NCI-H146 (cell line): ENCODE measurements around the gene NUP98.
"Not testable (repeated sequence)": the region's sequence is repeated elsewhere in the genome, so short reads cannot be mapped to it uniquely, and the experiment has no call there.

Source experiments
- DNase-seq: peaks from one replicate; lab custom pipeline; 2025; lab: John Stamatoyannopoulos, UW

Gene NUP98

DNA sequence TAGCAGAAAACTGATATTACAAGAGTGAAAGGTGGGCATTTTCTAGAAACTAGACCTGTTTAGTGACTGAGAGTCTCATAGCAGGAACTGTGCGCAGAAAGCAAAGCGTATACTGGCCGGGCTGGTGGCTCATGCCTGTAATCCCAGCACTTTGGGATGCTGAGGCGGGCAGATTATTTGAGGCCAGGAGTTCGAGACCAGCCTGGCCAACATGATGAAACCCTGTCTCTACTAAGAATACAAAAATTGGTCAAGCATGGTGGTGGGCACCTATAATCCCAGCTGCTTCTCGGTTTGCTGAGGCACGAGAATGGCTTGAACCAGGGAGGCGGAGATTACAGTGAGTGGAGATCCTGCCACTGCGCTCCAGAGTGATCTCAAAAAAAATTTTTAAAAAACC lies 1.8 kb upstream of the NUP98 start:
- DNase-seq = no peak

DNA sequence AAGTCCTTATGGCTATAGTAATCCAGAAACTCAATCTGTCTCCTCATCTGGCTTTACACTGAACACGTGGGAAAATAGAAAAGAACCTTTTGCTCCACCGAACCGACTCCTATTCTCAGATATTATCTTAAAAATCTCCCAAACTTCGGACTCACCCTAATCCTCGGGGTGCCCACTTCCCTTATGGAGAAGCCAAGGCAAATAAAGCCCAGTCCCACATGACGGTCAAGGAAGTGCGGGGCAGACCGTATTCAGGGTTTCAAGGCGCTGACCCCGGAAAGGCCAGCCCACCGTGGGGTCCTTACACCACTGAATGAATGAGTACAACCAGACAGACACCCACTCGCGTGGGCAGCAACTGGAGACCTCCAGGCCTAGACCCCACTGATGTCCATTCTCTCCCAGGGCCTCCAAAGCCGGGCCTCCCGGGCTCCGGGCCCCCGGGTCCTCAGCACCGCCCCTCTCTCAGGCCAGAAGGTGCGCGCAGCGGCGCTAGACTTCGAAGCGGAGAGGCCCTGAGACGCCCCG lies 489 bp downstream of the NUP98 start:
- peak; percentile 66 for DNase-seq

DNA sequence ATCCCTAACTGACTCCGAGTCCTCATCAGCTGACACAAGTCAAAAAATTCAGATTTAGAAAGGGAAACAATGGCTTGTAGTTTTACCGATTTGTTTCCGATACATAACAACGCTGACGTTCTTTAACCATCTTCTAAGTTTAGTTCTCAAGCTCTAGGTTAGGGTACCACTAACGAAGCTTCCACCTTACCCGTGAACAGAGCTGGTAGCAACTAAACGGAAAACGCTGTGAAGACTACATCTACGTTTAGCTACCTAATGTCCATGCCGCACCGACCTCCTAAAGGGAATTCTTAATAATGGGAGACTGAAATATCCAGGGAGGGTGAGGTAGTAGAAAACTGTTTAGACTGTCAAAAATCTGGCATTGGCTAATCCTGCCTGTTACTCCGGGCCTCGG lies 1.0 kb downstream of the NUP98 start:
- DNase-seq = no peak

DNA sequence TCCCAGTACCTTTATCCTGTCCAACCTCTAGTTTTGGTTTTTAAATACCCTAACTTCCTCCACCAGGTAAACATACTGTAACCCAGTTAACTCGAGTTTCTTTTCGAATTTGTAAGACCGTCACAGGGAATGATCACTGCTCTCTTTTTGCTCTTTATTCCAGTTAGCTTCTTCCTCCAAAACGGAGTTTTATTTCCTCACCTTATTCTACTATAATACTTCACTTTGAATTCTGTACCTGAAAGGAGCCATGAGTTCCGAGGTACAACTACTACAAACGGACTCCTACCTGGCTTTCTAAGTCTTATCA lies 1.4 kb downstream of the NUP98 start:
- no peak for DNase-seq

DNA sequence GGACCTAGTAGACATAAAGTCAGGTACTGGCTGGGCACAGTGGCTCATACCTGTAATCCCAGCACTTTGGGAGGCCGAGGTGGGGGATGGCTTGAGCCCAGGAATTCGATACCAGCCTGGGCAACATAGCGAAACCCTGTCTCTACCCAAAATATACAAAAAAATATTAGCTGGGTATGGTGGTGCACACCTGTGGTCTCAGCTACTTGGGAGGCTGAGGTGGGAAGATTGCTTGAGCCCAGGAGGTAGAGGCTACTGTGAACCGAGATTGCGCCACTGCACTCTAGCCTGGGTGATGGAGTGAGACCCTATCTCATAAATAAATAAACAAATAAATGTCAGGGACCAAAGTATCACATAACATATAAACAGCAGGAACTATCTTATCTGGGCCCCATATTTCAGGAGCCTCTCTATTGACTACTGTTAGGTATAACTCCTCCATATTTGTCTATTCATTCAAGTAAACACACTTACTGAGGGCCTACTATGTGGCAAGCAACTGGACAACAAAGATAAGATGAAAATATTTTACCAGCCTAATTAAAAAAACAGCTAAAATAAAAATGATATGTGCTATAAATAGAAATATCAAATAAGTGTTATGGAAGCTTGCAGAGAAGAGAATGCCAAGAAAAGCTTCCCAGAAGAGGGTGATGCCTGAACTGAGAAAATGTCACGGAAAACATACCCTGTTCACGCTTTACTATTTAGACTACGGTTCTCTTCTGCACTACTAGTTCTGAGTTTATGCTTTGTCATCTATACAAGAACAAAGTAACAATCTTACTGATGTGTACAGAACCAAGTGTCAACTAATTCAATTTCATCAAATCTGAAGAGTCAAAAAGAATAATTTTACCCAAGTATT lies 2.0 kb downstream of the NUP98 start:
- DNase-seq = no peak

DNA sequence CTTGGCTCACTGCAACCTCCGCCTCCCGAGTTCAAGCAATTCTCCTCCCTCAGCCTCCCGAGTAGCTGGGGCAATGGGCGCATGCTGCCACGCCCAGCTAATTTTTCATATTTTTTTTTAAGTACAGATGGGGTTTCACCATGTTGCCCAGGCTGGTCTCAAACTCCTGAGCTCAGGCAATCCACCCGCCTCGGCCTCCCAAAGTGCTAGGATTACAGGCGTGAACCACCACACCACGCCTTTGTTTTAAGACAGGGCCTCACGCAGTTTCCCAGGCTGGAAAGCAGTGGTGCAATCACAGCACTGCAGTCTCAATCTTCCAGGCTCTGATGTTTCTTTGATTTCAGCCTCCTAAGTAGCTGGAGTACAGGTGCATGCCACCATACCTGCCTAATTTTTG lies 3.0 kb downstream of the NUP98 start:
- DNase-seq = not testable (repeated sequence)

DNA sequence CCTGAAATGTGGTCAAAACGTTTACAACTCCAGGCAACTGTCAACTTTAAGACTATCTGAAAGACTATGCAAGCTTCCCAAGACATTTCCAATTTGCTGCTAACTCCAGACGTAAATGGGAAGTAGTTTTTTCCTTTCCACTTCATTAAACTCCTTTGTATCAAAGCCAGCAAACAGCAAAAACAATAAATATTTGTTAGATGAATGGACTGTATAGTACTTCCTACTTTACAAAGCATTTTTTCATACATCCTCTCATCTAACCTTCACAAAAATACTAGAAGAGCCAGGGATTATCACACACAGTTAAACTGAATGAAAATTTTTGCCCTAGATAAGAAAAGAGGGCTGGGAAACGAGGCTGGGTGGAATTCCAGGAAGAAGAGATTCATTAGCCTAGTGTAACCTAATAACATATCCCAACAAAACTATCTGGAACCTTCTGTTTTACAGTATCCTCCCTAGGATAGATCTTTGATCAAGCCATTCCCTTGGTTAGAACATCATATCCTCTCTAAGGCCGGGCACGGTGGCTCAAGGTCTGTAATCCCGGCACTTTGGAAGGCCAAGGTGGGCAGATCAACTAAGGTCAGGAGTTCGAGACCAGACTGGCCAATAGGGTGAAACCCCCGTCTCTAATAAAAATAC lies 10.4 kb downstream of the NUP98 start:
- DNase-seq = no peak

DNA sequence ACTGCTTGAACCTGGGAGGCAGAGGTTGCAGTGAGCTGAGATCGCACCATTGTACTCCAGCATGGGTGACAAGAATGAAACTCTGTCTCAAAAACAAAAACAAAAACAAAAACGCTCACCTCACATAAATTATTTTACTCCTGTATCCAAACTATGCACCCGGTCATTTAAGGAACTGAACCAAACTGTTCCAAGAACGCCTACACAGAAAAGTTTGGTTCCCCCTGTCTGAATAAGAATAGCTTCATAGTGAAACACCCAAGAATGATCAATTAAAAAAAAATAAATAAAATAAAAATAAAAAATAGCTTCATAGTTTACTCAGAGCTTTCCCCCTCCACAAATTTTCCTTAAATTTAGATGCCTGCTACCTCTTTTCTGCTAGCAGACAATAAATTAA lies 13.7 kb downstream of the NUP98 start:
- no peak for DNase-seq

DNA sequence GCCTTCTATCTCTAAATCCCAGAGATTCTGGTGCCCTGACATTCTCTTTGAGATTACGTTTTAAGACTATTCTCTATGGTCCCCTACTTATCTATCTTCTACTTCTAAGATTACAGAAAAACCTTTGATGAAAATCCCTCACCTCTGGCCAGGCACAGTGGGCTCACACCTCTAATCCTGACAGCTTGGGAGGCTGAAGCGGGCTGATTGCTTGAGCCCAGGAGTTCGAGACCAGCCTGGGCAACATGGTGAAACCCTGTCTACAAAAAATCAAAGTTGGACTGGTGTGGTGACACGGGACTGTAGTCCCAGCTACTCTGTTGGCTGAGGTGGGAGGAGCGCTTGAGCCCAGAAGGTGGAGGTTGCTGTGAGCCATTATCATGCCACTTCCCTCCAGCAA lies 14.4 kb downstream of the NUP98 start:
- no peak for DNase-seq

DNA sequence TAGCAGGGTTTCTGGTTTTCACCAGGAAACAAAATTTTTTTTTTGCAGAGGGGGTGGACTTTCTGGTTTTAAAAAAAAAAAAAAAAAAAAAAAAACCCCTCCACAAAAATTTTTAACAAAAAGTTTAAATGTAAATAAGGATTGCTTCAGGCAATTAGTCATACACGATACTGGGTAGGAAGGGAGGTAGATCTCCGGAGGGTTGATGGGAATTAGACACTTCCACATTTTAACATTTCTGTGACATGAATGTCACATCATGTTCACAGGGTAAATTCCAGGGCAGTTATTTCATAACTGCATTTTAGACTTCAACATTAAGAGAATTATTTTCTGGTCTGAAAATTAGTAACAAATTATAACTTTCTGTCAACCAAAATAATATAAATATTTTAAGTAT lies 15.9 kb downstream of the NUP98 start:
- DNase-seq = no peak

DNA sequence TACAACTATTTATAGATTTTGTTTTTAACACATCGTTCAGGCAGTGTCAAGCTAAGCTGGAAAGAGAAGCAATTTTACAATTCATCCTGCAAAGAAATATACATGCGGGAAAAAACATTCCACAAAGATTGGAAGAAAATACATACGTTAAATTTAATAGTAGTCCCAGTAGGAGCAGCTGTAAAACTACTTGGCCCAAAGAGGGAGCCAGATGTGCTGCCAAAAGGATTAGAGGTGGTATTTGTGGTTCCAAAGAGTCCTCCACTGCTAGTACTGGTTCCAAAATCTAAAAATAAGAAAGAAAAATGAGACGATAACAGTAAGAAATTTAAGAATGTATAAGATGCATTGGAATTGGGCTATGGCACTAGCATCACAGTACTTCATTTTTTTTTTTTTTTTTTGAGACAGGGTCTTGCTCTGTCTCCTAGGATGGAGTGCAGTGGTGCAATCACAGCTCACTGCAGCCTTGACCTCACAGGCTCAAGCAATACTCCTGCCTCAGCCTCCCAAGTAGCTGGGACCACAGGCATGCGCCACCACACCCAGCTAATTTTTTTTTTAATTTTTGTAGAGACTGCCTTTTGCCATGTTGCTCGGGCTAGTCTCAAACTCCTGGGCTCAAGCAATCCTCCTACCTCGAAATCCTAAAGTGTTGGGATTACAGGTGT lies 21.5 kb downstream of the NUP98 start:
- no peak for DNase-seq

DNA sequence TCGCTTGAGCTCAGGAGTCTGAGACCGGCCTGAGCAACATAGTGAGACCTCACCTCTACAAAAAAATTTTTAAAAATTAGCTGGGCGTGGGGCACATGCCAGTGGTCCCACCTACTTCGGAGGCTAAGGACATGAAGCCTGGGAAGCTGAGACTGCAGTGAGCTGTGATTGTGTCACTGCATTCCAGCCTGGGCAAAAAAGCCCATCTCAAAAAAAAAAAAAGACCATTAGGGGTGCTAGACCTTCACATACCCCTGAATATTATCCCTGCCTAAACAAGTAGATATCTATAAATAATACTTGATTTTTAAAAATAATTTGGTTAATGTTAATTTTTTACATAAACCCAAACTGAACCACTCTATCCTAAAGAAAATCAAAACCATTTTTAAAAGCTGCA lies 24.2 kb downstream of the NUP98 start:
- DNase-seq = no peak

DNA sequence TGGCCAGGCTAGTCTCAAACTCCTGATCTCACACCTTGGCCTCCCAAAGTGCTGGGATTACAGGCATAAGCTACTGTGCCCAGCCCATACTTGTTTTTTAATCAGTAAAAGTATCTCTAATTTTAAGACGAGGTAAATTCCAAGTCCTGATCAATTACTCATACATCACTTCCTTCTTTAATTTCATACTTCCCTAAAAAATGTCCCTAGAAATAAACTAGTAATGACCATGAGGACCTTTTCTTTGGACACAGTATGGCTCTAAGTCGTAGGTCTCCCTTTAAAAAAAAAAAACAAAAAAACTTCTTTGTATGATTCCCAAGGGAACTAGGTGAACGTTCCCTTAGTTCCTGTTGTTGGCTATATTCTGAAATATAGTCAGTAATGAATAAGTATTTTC lies 29.8 kb downstream of the NUP98 start:
- DNase-seq = no peak

DNA sequence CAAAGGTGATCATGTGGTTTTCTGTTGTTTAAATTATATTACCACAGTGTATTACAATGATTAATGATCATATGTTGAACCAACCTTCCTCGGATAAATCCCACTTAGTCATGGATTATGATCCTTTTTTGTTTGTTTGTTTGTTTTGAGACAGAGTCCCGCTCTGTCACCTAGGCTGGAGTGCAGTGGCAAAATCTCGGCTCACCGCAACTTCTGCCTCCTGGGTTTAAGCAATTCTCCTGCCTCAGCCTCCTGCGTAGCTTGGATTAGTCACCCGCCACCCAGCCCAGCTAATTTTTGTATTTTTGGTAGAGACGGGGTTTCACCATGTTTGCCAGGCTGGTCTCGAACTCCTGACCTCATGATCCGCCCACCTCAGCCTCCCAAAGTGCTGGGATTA lies 30.5 kb downstream of the NUP98 start:
- not testable (repeated sequence) for DNase-seq

DNA sequence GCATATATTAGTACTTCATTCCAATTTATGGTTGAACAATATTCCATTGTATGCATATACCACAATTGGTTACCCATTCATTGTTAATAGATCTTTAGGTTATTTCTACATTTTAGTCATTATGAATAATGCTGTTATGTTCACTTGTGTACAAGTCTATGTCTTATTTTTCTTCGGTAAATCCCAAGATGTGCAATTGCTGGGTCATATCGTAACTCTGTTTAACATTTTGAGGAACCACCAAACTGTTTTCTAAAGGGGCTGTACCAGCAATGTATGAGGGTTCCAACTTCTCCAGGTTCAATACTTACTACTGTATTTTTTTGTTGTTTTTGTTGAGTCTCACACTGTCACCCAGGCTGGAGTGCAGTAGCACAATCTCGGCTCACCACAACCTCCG lies 33.1 kb downstream of the NUP98 start:
- DNase-seq = no peak

DNA sequence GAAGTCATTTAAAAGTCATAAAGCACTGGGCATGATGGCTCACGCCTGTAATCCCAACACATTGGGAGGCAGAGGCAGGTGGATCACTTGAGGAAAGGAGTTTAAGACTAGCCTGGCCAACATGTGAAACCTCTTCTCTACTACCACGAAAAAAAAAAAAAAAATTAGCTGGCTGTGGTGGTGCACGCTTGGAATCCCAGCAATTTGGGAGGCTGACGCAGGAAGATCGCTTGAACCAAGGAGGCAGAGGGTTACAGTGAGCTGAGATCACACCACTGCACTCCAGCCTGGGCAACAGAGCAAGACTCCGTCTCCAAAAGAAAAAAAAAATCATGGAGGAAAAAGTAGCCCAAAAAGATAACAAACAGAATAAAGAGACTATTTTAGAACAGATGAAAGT lies 42.2 kb downstream of the NUP98 start:
- DNase-seq = no peak

DNA sequence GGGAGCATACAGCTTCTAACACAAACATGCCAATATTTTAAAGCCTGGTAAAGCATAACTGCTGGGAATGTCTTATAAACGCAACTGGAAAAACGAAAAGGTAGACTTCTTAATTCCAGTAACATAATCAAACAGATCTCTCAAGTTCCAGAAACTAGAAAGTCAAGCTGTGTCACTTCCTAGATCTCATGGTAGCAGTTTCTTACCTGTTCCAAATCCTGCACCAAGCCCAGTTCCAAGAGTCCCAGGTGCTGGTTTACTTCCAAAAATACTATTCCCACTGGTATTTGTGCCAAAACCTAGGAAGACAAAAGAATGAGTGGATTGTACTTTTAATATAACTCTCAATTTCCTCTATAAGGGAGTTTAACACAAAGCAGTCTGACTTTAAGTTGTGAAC lies 44.2 kb downstream of the NUP98 start:
- DNase-seq = no peak

DNA sequence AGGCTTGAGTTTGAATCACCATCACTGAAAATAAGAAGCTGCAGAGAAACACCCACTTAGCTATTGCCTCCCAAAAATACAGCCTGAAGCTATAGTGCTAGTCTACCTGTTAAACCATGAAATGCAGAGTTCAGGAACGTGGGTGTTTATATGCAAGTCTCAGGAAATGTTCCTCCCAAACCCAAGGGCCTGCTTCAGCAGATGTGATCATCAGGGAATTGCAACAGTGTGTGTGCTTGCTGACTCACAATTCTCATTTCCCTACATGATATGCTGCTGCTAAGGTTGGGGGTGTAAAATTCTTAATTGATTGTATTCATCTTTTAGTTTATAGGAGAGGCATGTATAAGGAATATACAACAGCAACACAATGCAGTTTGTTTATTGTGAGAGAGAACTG lies 49.6 kb downstream of the NUP98 start:
- DNase-seq = no peak

DNA sequence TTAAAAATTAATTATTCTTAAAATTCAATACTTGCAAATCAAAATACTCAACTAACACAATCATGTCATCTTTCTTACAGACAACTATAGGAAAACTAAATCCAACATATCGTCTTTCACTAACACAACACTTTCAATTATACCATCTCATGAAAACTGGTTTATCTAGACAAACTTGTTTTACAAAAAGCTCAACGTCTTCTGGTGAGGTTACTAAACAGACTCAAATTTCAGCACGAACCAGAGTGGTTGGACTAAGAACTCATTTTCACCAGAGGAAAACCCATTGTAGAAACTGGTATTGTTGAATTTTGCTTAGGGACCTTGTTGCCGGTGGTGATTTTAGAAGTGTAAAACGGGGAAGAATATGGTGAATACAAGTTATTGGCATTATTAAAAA lies 52.2 kb downstream of the NUP98 start:
- DNase-seq = no peak

DNA sequence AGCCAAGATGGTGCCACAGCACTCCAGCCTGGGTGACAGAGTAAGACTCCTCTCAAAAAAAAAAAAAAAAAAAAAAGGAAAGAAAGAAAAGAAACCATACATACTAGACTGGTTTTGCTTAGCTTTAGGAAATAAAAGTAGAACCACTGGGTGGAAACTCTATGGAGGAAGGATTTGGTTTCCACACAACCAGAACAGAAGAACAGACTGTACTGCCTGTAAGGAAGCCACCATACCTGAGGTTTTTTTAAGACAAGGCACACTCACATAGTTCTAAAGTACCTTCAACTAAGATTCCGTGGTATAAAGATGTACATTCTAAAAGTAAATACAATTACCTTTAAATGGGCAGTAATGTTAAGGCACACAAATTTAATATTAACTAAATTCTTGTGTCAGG lies 58.6 kb downstream of the NUP98 start:
- no peak for DNase-seq

DNA sequence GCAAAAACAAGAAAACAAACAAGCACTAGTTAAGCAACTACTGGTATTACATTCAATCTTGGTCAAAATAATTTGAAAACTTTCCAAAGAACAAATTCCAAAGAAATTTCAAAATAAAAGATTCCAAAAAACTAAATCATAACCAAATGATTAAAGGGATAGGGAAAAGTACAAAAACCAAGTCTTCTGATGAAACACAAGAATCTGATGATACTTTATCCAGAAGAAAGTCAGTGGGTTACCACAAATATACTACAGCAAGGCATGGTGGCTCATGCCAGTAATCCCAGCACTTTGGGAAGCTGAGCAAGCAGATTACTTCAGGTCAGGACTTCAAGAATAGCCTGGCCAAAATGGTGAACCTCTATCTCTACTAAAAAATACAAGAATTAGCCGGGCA lies 59.1 kb downstream of the NUP98 start:
- no peak for DNase-seq

DNA sequence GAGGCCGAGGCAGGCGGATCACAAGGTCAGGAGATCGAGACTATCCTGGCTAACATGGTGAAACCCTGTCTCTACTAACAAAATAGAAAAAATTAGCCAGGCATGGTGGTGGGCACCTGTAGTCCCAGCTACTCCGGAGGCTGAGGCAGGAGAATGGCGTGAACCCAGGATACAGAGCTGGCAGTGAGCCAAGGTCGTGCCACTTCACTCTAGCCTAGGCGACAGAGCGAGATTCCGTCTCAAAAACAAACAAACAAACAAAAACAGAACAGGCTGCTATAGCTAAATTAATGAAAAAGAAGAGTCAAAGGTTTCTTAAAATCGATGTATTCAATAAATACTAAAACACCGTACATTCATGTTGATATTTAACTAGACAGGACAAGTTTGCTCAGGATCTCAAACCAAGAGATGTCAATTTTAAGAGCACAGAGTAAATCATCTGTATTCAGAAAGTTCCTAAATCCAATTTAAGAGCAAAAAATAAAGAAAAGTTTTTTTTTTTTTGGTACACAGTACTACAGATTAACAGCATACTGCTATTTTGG lies 59.9 kb downstream of the NUP98 start:
- no peak for DNase-seq

DNA sequence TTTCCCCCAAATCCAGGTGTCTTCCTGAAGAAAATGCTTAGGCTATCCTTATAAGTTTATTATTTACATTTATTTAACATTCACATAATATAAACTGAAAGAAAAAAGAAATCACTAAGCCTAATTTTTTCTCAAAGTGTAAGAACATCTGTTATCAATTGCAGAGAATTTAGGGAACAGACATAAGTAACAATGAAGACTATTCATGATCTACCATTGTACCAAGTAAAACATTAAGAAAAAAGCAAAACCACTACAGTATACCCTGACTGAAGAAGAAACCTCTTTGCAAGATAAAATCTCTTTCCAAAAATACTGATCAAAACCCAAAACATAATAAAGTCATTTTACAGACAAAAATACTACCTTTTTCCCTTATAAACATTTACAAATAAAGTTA lies 60.5 kb downstream of the NUP98 start:
- no peak for DNase-seq
